ENCODE measurements around the gene SOAT1. TPM values are rescaled to one million over a fixed set of nuclear protein-coding genes. Genes with fewer than 3 reads are reported as not detected.
"Not testable (repeated sequence)": the region's sequence is repeated elsewhere in the genome, so short reads cannot be mapped to it uniquely, and the experiment has no call there.

SOAT1 gene
- total RNA-seq (2014; rRNA removed; shearing (Covaris generic)) = 19.8 and 41.8 TPM in 2 replicates

DNA sequence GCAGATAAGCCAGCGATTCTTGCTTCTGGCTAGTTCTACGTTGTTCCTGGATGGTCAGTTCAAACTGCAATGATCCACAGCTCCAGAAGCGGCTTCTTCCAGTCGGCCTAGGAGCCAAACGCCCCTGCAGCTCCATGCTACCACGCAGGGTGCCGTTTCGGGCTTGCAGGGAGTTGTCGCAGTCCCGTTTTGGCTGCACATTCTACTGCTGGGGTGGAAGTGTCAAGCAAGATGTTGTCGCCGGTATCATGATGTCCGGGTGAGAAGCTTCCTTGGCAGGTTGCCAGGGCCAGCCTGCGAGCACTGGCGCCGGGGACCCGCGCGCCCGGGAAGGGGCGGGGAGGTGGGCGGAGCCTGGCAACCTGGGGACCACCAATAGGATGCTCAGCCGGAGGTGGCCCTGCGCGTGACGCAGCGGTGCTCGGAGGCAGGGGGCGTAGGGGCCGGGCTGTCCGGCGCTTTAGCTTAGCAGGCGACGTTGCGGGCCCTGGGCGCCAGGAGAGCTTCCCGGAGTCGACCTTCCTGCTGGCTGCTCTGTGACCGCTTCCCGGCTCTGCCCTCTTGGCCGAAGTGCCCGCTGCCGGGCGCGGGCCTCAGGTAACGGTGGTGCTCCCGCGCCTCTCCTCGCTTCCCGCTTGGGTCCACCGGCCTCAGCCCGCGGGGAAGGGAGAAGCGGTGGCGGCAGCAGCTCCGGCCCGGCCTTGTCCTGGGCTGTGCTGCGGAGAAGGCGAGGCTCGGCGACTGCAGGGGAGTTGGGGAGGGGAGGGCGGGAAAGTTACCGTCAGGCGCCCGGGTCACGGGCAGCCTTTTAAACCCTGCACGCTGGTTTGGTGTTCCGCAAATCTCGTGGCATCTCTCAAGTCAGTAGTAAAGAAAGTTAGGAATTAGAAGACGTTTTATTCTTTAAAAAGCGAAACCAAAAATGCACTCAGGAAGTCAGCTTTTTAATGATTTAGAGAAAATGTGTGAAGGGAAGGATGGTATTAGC, at the start of gene SOAT1:
Gene SOAT1 (plus strand): TSS at position 458 of the 988 bp plus-strand sequence. CDS start 8,888 bp downstream, outside the sequence.
- in situ Hi-C loops (cut with HindIII; ENCODE audit: low sequenced_read_pairs) = no loop called here
- DNase-seq (ENCODE audit: low spot score) = peak; percentile 94

DNA sequence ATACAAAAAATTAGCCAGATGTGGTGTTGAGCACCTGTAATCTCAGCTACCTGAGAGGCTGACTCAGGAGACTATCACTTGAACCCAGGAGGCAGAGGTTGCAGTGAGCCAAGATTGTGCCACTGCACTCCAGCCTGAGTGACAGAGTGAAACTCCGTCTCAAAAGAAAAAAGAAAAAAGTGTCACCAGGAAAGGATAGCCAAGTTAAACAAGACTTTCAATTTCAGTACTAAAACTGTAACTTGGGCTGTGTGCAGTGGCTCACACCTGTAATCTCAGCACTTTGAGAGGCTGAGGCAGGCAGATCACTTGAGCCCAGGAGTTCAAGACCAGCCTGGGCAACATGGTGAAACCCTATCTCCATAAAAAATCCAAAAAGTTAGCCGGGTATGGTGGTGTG, 48.2 kb upstream of the SOAT1 start:
- DNase-seq (ENCODE audit: low spot score) = not testable (repeated sequence)

DNA sequence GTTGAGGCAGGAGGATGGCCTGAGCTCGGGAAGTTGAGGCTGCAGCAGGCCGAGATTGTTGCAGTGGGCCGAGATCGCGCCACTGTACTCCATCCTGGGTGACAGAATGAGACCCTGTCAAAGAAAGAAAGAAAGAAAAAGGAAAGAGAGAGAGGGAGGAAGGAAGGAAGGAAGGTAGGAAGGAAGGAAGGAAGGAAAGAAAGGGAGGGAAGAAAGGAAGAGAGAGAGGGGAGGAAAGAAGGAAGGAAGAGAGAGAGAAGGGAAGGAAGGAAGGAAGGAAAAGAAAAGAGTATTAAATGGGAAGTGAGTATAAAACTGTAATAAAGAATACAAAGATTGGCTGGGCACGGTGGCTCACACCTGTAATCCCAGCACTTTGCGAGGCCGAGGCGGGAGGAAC, 45.7 kb upstream of the SOAT1 start:
- DNase-seq (ENCODE audit: low spot score) = no peak
- in situ Hi-C loops (cut with HindIII; ENCODE audit: low sequenced_read_pairs) = no loop called here

More for the DNA sequence above, 48.2 kb upstream of the SOAT1 start:
- in situ Hi-C loops (cut with HindIII; ENCODE audit: low sequenced_read_pairs) = not testable (repeated sequence)

DNA sequence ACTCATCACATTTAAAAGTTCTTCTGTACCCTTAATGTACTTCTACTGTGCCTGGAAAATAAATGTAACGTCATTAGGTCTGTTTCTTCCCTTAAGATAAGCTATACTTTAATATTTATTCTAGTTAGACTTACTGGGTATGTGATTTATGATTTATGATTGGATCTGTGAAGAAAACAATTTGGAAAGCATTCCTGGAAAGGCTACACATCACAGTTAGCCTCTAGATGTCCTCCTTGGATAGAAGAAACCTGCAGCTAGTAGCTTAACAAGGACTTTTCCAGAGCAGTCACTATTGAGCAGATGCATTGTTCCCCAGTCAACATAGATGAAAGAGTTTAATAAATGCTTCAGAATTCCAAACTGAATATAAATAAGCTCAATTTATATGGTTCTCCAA, 41.9 kb upstream of the SOAT1 start:
- peak; percentile 46 for DNase-seq (ENCODE audit: low spot score)
- in situ Hi-C loops (cut with HindIII; ENCODE audit: low sequenced_read_pairs) = no loop called here

DNA sequence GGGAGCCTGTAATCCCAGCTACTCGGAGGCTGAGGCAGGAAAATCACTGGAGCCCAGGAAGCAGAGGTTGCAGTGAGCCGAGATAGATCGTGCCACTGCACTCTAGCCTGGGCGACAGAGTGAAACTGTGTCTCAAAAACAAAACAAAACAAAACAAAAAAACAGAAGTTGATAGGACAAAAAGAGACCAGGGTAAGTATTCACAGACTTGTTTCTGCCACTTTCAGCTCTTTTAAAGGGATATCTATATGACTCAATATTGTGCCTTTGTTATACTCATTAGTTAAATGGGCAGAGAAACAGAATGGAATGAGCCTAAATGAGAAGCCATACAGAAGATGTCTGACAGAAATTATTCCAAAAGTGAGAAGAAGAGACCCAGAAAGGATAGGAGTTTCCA, 41.0 kb upstream of the SOAT1 start:
- DNase-seq (ENCODE audit: low spot score) = no peak
- in situ Hi-C loops (cut with HindIII; ENCODE audit: low sequenced_read_pairs) = no loop called here

DNA sequence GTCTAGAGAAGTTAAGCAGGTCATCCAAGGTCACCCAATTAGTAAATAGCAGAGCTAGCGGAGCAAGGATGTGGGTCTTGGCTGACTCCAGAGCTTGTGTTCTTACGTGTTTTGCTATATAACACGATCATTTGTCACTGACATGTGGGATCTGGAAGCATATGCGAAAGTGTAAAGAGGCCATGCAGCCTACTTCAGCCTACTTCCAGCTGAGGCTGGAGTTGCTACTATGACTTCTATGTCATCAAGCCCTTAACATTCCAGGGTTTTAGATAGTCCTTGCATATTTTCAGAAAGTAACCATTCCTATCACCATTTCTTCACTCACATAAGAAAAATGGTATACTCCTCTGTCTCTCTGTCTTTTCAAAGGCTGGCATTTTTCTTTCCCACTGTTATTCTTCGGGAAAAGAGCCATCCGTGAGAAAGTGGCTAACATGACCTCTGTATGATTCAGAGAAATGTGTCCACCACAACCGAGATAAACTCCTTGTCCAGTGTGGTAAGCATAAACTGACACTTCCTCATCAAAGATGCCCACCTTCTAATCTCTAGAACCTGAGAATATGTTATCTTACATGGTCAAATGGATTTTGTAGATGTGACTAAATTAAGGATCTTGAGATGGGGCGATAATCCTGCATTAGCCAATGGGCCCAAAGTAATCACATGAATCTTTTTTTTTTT, 40.2 kb upstream of the SOAT1 start:
- in situ Hi-C loops (cut with HindIII; ENCODE audit: low sequenced_read_pairs) = no loop called here
- DNase-seq (ENCODE audit: low spot score) = no peak

DNA sequence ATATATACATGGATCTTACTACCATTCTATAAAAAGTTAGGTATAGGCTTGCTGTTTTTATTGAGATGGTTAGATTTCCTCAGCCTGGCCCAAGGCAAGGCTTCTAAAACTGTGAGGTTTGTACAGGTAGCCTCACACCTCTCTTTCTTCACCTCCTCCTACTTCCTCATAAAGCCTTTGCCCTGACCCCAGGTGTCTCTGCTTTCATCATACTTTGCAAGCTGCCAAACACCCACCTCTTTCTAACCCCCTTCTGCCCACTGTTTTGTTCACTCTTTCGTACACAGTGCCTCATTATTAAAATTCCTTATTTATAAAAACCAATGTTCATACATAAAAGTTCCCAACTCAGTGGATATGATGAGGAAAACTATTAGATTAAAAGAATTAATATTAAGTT, 31.4 kb upstream of the SOAT1 start:
- no peak for DNase-seq (ENCODE audit: low spot score)
- in situ Hi-C loops (cut with HindIII; ENCODE audit: low sequenced_read_pairs) = no loop called here

DNA sequence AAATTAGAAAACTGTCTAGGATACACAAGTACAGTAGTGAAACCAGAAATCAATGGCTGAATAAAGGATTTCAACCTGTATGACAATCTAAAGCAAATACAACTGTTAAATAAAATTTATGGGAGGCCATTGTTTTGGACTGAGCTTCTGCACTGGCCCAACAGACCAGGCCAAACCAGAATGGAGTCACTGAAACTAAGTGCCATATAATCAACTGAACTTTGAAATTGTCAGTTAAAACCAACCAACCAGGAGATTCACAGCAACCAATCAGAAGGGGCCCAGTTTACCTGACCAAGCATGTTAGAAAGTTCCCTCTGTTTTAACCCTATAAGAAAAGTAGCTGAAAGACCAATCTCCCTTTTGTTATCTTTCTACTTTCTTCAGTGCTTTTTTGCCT, 30.5 kb upstream of the SOAT1 start:
- DNase-seq (ENCODE audit: low spot score) = no peak
- in situ Hi-C loops (cut with HindIII; ENCODE audit: low sequenced_read_pairs) = no loop called here

DNA sequence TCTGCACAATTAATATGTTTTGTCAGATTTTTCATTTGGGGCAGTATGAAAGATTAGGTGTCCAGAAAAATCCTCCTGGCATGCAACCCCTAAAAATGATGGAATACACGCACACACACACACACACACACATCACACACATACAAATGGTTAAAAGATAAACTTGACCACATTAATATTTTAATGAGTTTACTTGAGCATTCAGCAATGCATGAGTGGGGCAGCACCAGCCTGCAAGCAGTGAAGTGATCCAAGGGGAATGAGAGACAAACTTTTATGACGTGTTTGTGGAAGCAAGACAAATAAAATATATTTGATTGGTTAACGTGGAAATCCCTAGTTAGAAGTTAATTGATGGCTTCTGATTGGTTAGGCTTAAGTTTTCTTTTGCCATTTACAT, 29.1 kb upstream of the SOAT1 start:
- DNase-seq (ENCODE audit: low spot score) = no peak
- in situ Hi-C loops (cut with HindIII; ENCODE audit: low sequenced_read_pairs) = no loop called here

DNA sequence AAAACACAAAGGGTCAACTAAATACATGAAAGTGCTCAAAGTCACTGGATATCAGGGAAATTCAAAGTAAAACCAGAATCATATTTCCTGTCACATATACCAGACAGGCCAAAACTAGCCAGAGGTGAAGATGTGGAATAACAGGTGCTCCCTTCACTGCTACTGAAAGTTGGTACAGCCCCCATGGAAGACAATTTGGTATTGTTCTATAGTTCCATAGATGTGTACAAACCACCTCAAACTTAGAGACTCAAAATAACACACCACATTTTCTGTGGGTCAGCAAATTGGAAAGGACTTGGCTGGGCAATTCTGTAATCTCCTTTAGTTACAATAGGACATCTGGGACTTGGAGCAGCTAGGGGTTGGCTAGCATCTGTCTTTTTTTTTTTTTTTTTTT, 24.5 kb upstream of the SOAT1 start:
- in situ Hi-C loops (cut with HindIII; ENCODE audit: low sequenced_read_pairs) = no loop called here
- no peak for DNase-seq (ENCODE audit: low spot score)

DNA sequence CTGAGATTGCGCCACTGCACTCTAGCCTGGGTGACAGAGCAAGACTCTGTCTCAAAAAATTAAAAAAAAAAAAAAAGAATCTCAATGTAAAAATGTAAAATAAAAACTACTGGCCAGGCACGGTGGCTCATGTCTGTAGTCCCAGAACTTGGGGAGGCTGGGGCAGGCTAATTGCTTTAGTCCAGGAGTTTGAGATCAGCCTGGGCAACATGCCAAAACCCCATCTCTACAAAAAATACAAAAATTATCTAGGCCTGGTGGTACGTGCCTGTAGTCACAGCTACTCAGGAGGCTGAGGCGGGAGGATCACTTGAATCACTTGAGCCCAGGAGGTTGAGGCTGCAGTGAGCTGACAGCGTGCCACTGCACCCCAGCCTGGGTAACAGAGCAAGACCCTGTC, 19.2 kb upstream of the SOAT1 start:
- DNase-seq (ENCODE audit: low spot score); in situ Hi-C loops (cut with HindIII; ENCODE audit: low sequenced_read_pairs): not testable (repeated sequence)

DNA sequence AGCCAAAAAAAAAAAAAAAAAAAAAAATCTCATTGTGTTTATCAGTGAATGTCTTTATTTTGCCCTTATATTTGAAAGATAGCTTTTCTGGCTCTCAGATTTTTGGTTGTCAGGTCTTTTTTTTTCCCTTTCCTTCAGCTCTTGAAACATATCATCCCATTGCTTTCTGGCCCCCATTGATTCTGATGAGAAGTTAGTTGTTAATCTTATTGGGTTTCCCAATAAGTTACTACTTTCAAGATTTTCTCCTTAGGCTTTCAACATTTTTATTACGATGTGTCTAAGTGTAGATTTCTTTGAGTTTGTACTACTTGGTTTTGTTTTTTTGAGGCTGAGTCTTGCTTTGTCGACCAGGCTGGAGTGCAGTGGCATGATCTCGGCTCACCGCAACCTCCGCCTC, 14.7 kb upstream of the SOAT1 start:
- in situ Hi-C loops (cut with HindIII; ENCODE audit: low sequenced_read_pairs) = no loop called here
- DNase-seq (ENCODE audit: low spot score) = no peak

DNA sequence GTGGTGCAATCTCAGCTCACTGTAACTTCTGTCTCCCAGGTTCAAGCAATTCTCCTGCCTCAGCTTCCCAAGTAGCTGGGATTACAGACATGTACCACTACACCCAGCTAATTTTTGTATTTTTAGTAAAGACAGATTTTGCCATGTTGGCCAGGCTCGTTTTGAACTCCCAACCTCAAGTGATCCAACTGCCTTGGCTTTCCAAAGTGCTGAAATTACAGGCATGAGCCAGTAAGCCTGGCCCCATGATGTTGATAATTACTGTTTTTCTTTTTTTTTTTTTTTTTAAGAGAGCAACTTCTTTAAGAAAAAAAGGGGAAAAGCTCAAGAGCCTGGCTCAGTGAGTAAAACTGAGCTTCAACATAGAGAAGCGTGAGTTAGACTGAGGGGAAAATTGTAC, 9.6 kb upstream of the SOAT1 start:
- DNase-seq (ENCODE audit: low spot score) = no peak
- in situ Hi-C loops (cut with HindIII; ENCODE audit: low sequenced_read_pairs) = no loop called here

DNA sequence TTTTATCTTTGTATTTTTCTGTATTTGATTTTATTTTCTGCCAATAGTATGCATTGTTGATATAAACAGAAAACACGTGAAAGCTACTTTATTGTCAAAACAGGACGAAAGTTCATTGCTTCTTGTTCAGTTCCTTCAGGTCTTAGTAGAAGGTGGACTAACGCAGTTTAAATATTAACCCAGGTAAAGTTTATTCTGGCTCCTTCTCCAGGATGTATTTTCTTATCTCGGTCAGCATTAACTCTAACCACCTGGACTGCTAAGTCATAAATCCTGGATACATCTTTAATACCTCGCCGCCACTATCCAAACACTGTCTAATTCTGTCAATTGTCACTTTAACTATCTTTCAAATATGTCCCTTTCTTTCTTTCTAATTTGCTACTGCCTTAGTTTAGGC, 5.7 kb upstream of the SOAT1 start:
- in situ Hi-C loops (cut with HindIII; ENCODE audit: low sequenced_read_pairs) = no loop called here

DNA sequence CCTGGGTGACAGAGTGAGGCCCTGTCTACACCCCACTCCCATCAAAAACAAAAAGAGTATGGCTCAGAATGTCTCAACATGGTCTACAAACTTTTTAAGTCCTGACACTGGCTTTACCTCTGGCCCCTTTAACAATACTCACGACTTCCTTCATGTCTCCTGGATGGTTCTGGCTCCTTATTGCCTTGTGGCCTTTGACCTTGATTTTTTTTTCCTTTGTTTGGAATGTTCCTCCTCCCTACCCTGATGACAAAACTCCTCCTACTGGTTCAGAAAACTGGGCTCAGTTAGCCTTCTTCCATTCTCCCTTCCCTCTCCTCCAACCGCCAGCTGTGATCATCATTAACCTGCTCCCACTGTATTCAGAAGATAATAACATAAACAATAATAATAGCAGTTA, 4.6 kb upstream of the SOAT1 start:
- in situ Hi-C loops (cut with HindIII; ENCODE audit: low sequenced_read_pairs) = no loop called here
- no peak for DNase-seq (ENCODE audit: low spot score)

More for the DNA sequence above, 5.7 kb upstream of the SOAT1 start:
- DNase-seq (ENCODE audit: low spot score) = no peak

DNA sequence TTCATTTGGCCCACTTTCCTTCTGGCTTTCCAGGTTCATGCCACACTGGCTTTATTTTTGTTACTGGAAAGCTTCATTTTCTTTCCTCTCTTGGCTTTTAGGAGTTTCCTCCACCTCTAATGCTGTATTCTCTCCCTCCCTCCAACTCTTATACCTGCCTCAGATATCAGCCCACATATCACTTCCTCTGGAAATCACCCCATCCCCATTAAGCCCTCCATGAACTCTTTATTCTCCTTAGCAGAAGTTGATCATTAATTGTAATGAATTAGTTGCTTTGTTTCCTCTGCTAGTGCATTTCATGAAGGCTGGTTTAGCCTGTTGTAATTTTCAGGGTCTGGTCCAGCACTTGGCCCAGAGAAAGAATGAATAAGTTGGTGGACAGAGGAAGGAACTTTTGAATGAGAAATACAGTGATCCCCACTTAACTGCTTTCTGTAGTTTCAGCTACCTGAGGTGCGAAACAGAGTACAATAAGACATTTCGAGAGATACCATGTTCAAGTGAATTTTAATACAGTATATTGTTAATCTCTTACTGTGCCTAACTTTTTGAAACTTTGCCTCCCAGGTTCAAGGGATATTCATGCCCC, 1.7 kb downstream of the SOAT1 start:
- in situ Hi-C loops (cut with HindIII; ENCODE audit: low sequenced_read_pairs) = no loop called here
- DNase-seq (ENCODE audit: low spot score) = no peak

DNA sequence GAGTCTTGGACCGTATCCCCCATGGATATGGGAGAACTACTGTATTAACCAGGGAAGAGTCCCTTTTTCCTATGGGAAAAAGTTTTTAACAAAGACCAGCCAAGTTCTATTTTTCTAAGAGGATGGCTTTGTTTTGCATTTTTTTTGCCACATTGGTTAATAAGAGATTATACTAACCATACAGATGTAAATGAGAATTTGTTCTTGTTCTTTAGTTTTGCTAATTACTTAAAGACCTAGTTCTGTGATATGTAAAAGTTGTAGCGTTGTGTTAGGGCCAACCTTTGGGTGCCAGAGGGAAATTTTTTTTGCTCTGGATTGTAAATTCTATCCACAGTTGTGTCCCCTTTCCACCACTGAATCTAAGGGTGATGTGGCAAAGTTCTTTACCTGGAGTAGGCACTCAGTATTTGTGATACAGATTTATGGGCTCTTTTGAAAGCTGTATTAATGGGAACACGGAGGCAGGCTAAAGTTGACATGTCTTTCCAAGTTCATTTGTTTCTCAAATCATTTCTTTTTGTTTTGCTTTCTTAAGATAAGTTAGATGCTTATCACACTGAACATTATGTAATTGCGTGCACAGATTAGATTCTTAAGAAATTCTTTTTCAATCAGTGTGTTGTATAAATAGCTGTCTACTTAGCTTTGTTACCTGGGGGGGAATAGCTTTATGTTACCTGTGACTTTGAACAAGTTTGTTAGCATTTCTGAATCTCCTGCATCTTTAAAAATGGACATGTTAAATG, 2.9 kb downstream of the SOAT1 start:
- in situ Hi-C loops (cut with HindIII; ENCODE audit: low sequenced_read_pairs) = no loop called here
- DNase-seq (ENCODE audit: low spot score) = no peak

DNA sequence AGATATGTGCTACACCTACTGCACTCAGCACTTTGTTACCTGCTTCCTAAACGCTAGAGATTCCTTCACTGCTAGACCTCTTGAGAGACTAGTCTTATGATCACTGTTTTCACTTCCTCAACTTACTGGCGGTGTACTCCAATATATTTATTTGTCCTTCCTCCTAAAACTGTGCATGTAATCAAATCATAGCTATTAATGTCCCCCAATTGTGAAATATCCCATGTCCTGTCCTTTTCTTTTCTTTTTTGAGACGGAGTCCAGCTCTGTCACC, 3.4 kb downstream of the SOAT1 start:
- in situ Hi-C loops (cut with HindIII; ENCODE audit: low sequenced_read_pairs) = no loop called here
- no peak for DNase-seq (ENCODE audit: low spot score)

DNA sequence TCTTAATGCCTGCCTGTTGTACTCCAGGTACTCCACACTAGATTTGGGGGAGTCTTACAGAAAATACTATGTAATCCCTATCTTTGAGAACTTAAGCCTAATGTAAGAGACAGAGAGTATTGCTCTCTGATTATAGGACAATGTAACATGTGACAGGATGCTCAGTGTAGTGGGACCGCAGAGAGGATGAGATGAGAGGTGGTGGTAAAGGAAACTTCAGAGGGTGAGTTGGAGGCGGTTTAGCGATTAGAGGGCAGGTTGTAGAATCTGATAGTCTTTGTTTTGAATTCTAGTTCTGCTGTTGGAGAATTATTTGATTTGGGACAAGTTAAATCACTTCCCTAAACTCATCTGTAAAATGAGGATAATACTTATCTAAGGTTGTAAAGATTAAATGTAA, 5.4 kb downstream of the SOAT1 start:
- no peak for DNase-seq (ENCODE audit: low spot score)
- in situ Hi-C loops (cut with HindIII; ENCODE audit: low sequenced_read_pairs) = no loop called here

DNA sequence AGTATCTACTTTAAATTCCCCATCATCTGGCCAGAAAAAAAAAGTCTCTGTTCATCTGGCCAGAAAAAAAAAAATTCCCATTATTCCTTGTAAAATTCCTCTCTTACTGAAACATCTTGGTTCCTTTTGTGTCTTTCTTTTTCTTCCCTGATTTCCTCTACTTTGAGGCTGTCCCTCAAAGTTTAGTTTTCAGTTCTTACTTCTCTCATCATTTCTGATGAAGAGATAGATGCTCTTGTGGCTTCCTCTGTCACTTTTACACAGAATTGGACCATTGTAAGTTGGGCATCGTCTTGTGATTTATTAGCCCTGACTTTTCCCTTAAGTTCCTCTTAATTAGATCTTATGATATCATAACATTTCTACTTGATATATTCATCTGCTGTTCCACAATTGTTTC, 6.5 kb downstream of the SOAT1 start:
- no peak for DNase-seq (ENCODE audit: low spot score)
- in situ Hi-C loops (cut with HindIII; ENCODE audit: low sequenced_read_pairs) = no loop called here
